Stomach (tissue), 4 donors: ENCODE data around the gene RINL.

Experiments
- CTCF ChIP-seq, 7 experiments: fragments of 450-650 bp in 4 of 7; fragments of 200-600 bp in 3 of 7; sonication (generic) in 3 of 7; IDR thresholded peaks; one replicate each; pipeline ENCODE4 v1.5.1; 2016 to 2019; ENCODE audit warnings: antibody characterized with exemption in 7 of 7, control low read depth in 2 of 7, mild to moderate bottlenecking in 1 of 7
- EP300 ChIP-seq: sonication (generic); formaldehyde crosslinking; IDR thresholded peaks from one replicate; pipeline ENCODE4 v1.6.1; 2017; ENCODE audit warnings: antibody characterized with exemption
- POLR2A ChIP-seq, 4 donors: fragments of 450-650 bp; IDR thresholded peaks; one replicate each; pipeline ENCODE4 v1.6.1; 2016; ENCODE audit warnings: antibody characterized with exemption in 4 of 4, control low read depth in 2 of 4, mild to moderate bottlenecking in 1 of 4, moderate library complexity in 1 of 4
- POLR2AphosphoS5 ChIP-seq, 3 donors: sonication (generic); formaldehyde crosslinking; IDR thresholded peaks; one replicate each; pipeline ENCODE4 v1.6.1; 2016; ENCODE audit warnings: antibody characterized with exemption in 3 of 3

GRCh38 chr19:38910488-38910887 lies 32.4 kb upstream of the RINL start:
- TF ChIP-seq CTCF (IDR thresholded peaks at IDR 0.05), result no peak
- no peak for TF ChIP-seq POLR2A (IDR thresholded peaks at IDR 0.05)
- TF ChIP-seq POLR2AphosphoS5 (IDR thresholded peaks at IDR 0.05), result no peak
- no peak for TF ChIP-seq EP300
